ENCODE data around the gene NCKAP1.

NCKAP1 gene

GRCh38 chr2:183029219-183029618 is 9.0 kb downstream of the NCKAP1 start:
- TF ChIP-seq BACH2 (CRISPR knock-in tag; IDR thresholded peaks at IDR 0.05; ENCODE audit: borderline replicate concordance), result no peak
- TF ChIP-seq ZC3H10 (CRISPR knock-in tag; IDR thresholded peaks at IDR 0.05), result no peak
- no peak for TF ChIP-seq RARB (CRISPR knock-in tag; IDR thresholded peaks at IDR 0.05)
- no peak for TF ChIP-seq ZNF70 (CRISPR knock-in tag; IDR thresholded peaks at IDR 0.05)
- TF ChIP-seq ESRRG (CRISPR knock-in tag; IDR thresholded peaks at IDR 0.05), result no peak
- no peak for TF ChIP-seq ZFP30 (CRISPR knock-in tag; IDR thresholded peaks at IDR 0.05)
- TF ChIP-seq ISL1 (CRISPR knock-in tag; IDR thresholded peaks at IDR 0.05), result no peak
- TF ChIP-seq OSR1 (CRISPR knock-in tag; IDR thresholded peaks at IDR 0.05), result no peak
- TF ChIP-seq CSRNP3 (CRISPR knock-in tag; IDR thresholded peaks at IDR 0.05), result no peak
- TF ChIP-seq CSDC2 (CRISPR knock-in tag; IDR thresholded peaks at IDR 0.05), result no peak
- TF ChIP-seq TSHZ2 (CRISPR knock-in tag; IDR thresholded peaks at IDR 0.05), result no peak
- TF ChIP-seq PPARA (CRISPR knock-in tag; IDR thresholded peaks at IDR 0.05; ENCODE audit: borderline replicate concordance), result no peak
- no peak for TF ChIP-seq ZFP3 (CRISPR knock-in tag; IDR thresholded peaks at IDR 0.05)
- TF ChIP-seq, protein P1, sequence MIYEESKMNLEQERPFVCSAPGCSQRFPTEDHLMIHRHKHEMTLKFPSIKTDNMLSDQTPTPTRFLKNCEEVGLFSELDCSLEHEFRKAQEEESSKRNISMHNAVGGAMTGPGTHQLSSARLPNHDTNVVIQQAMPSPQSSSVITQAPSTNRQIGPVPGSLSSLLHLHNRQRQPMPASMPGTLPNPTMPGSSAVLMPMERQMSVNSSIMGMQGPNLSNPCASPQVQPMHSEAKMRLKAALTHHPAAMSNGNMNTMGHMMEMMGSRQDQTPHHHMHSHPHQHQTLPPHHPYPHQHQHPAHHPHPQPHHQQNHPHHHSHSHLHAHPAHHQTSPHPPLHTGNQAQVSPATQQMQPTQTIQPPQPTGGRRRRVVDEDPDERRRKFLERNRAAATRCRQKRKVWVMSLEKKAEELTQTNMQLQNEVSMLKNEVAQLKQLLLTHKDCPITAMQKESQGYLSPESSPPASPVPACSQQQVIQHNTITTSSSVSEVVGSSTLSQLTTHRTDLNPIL (CRISPR knock-in tag; IDR thresholded peaks at IDR 0.05; ENCODE audit: low read depth), result no peak
- no peak for TF ChIP-seq ZNF565 (CRISPR knock-in tag; conservative IDR thresholded peaks at IDR 0.05; ENCODE audit: low read depth)
- no peak for TF ChIP-seq TCF4 (CRISPR knock-in tag; IDR thresholded peaks at IDR 0.05; ENCODE audit: borderline replicate concordance)
- TF ChIP-seq, protein P2, sequence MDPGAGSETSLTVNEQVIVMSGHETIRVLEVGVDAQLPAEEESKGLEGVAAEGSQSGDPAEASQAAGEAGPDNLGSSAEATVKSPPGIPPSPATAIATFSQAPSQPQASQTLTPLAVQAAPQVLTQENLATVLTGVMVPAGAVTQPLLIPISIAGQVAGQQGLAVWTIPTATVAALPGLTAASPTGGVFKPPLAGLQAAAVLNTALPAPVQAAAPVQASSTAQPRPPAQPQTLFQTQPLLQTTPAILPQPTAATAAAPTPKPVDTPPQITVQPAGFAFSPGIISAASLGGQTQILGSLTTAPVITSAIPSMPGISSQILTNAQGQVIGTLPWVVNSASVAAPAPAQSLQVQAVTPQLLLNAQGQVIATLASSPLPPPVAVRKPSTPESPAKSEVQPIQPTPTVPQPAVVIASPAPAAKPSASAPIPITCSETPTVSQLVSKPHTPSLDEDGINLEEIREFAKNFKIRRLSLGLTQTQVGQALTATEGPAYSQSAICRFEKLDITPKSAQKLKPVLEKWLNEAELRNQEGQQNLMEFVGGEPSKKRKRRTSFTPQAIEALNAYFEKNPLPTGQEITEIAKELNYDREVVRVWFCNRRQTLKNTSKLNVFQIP (CRISPR knock-in tag; IDR thresholded peaks at IDR 0.05; ENCODE audit: borderline replicate concordance, low read depth), result no peak
- TF ChIP-seq ARNTL (CRISPR knock-in tag; IDR thresholded peaks at IDR 0.05; ENCODE audit: borderline replicate concordance, low read depth), result no peak
- no peak for TF ChIP-seq TOX (CRISPR knock-in tag; IDR thresholded peaks at IDR 0.05; ENCODE audit: borderline replicate concordance)
- ATAC-seq, result peak; percentile 30; the same call in 1 of the 3 replicates

DNA sequence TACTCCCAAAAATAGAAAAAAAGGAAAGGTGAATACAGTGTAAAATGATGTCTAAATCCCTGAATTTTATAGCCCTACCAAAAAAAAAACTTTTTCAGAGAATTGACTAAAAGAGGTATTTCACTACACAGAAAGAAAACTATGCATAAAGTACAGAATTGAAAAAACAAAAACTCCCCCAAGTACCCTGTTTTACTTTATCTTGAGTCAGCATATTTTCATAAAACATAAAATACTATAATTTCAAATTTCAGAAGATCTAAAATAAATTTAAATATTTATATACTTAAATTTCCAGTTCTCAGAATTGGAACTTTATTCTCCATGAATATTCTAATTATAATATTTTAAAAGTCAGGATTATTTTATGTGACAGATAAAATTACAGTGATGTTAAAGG is 10.1 kb downstream of the NCKAP1 start:
- ATAC-seq, result no peak
- TF ChIP-seq, protein P2 (CRISPR knock-in tag; IDR thresholded peaks at IDR 0.05; ENCODE audit: borderline replicate concordance, low read depth), result no peak
- TF ChIP-seq ESRRG (CRISPR knock-in tag; IDR thresholded peaks at IDR 0.05), result no peak
- TF ChIP-seq ZFP30 (CRISPR knock-in tag; IDR thresholded peaks at IDR 0.05), result no peak
- TF ChIP-seq, protein P3, sequence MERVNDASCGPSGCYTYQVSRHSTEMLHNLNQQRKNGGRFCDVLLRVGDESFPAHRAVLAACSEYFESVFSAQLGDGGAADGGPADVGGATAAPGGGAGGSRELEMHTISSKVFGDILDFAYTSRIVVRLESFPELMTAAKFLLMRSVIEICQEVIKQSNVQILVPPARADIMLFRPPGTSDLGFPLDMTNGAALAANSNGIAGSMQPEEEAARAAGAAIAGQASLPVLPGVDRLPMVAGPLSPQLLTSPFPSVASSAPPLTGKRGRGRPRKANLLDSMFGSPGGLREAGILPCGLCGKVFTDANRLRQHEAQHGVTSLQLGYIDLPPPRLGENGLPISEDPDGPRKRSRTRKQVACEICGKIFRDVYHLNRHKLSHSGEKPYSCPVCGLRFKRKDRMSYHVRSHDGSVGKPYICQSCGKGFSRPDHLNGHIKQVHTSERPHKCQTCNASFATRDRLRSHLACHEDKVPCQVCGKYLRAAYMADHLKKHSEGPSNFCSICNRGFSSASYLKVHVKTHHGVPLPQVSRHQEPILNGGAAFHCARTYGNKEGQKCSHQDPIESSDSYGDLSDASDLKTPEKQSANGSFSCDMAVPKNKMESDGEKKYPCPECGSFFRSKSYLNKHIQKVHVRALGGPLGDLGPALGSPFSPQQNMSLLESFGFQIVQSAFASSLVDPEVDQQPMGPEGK (CRISPR knock-in tag; IDR thresholded peaks at IDR 0.05; ENCODE audit: borderline replicate concordance), result no peak
- TF ChIP-seq TSHZ2 (CRISPR knock-in tag; IDR thresholded peaks at IDR 0.05), result no peak
- TF ChIP-seq SNAI2 (CRISPR knock-in tag; IDR thresholded peaks at IDR 0.05), result no peak
- no peak for TF ChIP-seq RARB (CRISPR knock-in tag; IDR thresholded peaks at IDR 0.05)
- TF ChIP-seq CSDC2 (CRISPR knock-in tag; IDR thresholded peaks at IDR 0.05), result no peak
- no peak for TF ChIP-seq BACH2 (CRISPR knock-in tag; IDR thresholded peaks at IDR 0.05; ENCODE audit: borderline replicate concordance)
- no peak for TF ChIP-seq ZNF565 (CRISPR knock-in tag; conservative IDR thresholded peaks at IDR 0.05; ENCODE audit: low read depth)
- no peak for TF ChIP-seq OSR1 (CRISPR knock-in tag; IDR thresholded peaks at IDR 0.05)
- TF ChIP-seq GLIS3 (CRISPR knock-in tag; IDR thresholded peaks at IDR 0.05), result no peak
- TF ChIP-seq CSRNP3 (CRISPR knock-in tag; IDR thresholded peaks at IDR 0.05), result no peak
- no peak for TF ChIP-seq ZNF70 (CRISPR knock-in tag; IDR thresholded peaks at IDR 0.05)
- TF ChIP-seq PPARA (CRISPR knock-in tag; IDR thresholded peaks at IDR 0.05; ENCODE audit: borderline replicate concordance), result no peak
